HG02571 (cell line): ENCODE data around the gene NEU2.
"Not testable (repeated sequence)": the region's sequence is repeated elsewhere in the genome, so short reads cannot be mapped to it uniquely, and the experiment has no call there.

ENCODE experiments used
- ATAC-seq: cut with Tn5 transposase; IDR thresholded peaks from one replicate; pipeline ENCODE4 v1.9.1; 2021; ENCODE audit warnings: mild to moderate bottlenecking, moderate library complexity; ENCODE audit not compliant: unreplicated experiment

NEU2 gene

DNA sequence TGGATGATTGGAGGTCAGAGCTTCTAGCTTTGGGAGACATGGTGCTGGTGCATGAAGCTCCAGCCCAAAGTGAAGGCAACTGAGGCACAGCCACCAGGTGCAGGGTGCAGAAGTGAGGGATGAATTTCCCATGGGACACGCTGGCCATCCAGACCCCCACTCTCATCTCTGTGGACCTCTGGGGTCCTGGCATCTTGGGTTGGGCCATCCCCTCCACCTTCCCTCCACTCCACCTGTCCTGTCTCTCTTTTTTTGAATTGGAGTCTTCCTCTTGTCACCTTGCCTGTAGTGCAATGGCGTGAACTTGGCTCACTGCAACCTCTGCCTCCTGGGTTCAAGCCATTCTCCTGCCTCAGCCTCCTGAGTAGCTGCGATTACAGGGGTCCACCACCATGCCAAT is 22.8 kb upstream of the NEU2 start:
- ATAC-seq, result no peak

DNA sequence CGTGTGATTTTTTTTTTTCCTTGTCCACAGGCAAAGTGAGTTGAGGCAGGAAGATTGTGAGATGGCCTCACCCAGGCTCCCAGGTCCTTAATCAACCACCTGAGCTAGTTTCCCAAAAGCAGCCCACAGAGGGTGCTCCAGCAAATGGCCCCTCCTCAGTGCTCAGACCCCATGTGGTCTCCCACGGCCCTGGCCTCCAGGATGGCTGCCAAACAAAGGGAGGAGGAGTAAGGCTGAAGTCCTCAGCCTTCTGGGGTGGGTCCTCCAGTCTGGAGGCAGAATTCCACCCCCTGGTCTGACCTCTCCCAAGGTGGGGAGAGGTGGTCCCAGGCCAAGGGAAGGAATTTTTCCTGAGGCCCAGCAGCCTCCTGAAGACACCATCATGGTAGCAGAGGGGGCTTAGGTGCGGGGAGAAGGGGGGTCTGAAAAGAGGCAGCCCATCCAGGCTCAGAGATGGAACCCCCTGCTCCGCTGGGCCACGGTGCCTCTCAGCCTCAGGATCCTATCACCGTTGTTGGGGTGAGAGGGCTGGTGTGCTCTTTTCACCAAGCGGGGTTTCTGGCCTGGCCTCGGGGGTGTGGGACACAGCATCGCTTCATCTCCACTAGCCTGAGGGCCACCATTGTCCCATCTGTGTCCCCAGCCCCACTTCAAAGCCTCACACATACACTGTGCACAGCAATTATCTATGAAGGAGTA is 21.8 kb upstream of the NEU2 start:
- no peak for ATAC-seq

DNA sequence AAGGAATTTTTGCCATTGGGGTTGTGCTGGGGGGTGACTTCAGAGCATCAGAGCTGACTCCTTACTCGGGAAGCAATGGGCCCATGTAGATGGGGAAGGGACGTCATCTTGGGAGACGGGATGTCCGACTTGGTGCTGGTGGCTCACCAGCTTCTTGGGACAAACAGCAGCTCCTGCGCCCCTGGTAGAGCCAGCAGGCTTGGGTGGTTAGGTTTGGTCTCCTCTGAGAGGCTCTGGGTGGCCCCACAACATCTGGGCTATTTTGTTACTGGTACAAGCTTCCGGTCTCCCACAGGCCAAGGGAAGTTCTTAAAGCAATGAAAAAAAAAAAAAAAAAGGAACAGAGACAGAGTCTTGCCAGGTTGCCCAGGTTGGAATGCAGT is 21.2 kb upstream of the NEU2 start:
- no peak for ATAC-seq

DNA sequence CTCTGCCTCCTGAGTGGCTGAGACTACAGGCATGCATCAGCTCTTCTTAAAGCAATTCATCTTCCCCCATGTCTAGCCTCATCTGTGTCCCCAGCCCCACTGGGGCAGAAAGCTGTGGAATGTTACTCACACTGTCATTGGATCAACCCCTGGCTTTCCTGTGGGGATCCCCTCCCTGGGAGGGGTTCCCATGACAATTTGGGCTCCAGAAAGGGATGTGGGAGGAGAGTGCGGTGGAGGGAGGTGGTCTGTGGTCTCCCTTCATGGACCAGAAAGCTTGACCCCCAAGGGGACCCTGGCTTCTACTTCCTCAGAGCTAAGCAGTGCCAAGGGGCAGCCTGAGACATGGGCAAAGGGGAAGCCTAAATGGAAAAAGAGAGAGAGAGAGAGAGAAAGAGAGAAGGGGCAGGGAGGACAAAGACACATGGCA is 20.8 kb upstream of the NEU2 start:
- no peak for ATAC-seq

DNA sequence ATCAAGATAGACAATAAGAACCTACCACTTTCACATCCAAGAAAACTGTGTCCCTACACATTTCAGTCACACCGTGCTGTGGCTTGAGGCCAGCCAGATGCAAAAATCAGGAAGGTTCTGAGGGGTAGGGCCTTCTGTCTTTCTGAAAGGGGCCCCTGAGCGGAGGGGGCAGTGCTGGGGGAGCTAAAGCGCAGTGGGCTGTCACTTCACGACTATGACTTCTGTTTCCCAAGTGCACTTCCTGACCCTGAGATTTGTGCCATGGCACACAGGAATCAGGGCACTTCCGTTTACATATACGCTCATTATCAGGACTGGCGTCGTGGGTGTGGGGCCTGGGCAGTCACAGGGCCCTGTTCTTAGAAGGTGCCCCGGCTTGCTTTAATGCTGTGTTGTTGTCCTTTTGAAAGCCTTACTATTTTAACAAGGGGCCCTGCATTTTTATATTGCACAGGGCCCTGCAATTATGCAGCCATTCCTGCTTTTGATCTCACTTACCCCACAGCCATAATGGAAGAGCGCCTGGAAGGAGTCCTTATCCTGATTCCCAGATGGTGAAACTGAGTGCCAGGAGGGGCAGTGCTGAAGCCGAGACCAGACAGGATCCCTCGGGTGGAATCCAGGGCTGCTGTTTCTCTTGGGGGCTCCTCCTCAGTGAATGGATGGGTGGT is 20.0 kb upstream of the NEU2 start:
- ATAC-seq, result no peak

DNA sequence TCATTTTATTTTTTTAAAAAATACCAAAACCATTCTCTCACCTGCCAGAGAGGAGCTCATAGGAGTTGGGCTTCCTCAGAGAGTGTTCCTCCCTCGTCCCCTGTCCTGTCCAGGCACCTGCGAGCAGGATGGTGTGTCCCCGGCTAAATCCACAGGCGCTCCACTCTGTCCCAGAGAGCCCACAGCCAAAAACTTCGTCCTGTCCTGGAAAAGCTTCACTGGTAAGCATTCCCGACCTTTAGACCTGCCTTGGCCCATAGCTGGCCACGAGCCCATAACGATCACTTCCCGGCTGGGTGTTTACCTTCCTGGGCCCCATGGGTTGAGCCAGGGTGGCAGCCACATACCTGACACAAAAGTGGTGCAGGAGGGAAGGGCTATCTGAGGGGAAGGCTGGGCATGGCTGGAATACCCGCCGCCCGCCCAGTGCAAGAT is 19.4 kb upstream of the NEU2 start, which contains the start of gene NGEF:
NGEF (minus strand) TSS at position 230 of the 435 bp plus-strand sequence. CDS start 38,366 bp downstream, outside the sequence.
- no peak for ATAC-seq

DNA sequence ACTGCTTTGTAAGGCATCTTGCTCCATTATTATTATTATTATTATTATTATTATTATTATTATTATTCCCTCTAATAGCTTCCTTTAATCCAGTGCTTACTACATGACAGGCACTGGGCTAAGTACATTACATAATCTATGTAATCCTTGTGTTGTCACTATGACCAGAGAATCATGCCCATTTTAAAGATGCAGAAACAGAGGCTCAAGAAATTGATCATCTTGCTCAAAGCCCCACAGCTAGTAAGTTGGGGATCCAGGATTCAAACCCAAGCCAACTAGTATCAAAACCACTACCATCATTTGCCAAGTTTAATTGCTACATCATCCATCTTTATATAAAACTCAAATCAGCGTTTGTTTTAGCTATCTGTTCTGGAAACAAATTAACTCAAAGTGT is 18.8 kb upstream of the NEU2 start:
- no peak for ATAC-seq

DNA sequence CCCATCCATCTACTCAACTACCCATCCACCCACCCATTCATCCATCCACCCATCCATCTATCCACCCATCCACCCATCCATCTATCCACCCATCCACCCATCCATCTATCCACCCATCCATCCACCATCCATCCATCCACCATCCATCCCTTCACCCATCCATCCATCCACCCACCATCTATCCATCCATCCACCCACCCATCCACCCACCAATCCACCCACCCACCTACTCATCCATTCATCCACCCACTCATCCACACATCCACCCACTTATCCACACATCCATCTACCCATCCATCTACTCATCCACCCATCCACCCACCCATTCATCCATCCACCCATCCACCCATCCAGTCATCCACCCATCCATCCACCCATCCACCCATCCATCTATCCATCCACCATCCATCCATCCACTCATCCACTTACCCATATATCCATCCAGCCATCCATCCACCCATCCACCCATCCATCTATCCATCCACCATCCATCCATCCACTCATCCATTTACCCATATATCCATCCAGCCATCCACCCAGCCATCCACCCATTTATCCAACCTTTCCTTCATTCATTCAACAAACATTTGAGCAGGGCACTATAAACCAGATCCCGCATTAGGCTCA is 17.3 kb upstream of the NEU2 start:
- ATAC-seq, result no peak

DNA sequence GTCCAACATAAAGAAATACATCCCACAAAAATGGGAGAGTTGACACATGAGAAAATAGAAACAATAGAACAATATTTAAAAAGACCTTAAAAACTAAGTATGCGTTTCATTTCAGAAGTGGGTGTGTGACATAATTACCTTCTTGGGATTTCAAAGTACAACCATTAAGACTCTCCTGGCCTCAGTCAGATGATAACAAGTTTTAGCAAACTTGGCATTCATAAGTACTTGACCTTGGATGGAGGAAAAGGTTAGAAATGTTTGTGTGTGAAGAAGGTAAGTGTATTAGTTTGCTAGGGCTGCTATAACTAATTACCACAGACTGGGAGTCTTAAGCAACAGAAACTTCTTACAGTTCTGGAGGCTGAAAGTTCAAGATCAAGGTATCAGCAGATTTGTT is 14.5 kb upstream of the NEU2 start:
- no peak for ATAC-seq

DNA sequence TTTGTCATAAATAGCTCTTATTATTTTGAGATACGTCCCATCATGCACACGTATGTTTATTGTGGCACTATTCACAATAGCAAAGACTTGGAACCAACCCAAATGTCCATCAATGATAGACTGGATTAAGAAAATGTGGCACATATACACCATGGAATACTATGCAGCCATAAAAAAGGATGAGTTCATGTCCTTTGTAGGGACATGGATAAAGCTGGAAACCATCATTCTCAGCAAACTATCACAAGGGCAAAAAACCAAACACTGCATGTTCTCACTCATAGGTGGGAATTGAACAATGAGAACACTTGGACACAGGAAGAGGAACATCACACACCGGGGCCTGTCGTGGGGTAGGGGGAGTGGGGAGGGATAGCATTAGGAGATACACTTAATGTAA is 12.9 kb upstream of the NEU2 start:
- ATAC-seq, result not testable (repeated sequence)

DNA sequence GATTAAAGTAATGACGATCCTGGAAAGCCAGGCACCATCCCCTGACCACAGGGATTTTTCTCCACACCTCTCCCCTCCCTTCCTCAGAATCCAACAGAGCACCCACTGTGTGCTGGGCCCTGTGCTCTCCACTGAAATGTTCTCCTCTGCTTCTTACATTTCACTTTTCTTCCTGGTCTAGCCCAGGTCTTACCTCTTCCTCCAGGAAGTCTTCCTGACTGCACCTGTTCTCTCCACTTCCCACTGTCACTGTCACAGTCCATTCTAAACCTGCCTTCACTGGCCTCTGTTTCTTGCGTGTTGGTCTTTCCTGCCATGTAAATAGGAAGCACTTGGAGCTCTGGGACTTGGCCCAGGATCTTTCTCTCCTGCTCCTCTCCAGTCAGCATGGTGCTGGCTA is 12.0 kb upstream of the NEU2 start:
- no peak for ATAC-seq

DNA sequence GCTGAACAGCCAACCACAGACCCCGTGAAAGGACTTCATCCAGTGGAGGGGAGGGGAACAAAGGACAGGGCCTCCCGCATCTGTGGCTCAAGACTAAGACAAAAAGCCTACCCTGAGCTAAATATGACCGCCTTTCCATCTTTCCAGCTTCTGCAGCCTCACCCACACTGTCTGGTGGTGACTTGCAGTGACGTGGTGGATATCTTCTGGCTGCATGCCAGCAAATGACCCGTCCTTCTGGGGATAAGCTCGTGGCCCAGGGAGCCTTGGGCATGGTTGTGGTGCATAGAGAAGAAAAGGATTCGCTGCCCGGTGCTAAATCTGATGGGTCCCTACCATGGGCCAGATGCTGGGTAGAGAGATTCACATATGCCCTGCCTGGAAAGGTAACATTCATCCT is 10.7 kb upstream of the NEU2 start:
- no peak for ATAC-seq

DNA sequence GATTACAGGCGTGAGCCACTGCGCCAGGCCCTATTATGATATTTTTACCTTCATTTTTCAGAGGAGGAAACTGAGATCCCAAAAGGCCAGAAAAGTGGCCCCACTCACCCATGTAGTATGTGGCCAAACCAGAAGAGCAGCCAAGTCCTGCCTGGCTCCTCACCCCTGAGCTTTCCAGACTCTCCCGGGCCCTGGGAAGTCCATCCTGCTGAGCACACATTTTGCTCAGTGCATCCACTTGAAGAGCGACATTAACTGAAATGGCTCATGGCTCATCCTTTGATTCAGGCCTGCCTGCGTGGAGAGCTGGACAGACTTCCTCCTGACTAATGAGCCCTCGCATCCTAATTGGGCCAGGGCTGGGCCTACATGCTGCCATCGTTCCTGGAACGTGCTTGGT is 9.9 kb upstream of the NEU2 start:
- ATAC-seq, result no peak

DNA sequence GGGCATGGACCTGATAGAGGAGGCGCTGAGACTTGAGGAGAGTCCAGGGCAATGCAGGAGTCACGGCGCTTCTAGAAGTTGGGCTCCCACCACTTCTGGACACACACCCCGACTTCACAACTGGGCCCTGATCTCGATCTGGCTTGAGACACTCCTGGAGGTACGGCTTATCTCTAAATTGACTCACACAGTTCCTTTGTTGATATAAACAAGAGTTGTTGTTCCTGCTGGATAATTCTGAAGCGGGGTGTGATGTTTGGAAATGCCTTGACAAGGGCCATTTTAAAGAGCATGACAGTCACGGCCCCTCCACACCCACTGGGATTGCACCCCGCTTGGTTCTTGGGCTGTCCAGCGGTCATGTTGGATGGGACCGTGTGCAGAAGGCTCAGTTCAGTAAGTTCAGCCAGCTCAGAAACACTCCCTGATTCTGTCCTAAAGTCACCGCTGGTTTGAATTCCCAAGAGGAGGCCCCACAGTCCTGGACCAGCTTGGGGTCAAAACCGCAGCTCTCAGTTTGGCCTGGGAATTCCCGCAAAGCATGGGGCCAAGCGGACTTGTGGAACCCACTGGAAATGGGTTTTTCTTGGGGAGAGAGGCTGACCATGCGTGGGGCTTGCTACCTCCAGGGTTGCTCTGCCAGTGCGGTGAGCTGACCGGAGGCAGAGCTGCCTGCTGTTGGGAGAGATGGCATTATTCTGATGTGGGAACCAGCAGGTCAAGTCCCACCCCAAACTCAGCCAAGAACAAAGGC is 9.3 kb upstream of the NEU2 start:
- no peak for ATAC-seq

DNA sequence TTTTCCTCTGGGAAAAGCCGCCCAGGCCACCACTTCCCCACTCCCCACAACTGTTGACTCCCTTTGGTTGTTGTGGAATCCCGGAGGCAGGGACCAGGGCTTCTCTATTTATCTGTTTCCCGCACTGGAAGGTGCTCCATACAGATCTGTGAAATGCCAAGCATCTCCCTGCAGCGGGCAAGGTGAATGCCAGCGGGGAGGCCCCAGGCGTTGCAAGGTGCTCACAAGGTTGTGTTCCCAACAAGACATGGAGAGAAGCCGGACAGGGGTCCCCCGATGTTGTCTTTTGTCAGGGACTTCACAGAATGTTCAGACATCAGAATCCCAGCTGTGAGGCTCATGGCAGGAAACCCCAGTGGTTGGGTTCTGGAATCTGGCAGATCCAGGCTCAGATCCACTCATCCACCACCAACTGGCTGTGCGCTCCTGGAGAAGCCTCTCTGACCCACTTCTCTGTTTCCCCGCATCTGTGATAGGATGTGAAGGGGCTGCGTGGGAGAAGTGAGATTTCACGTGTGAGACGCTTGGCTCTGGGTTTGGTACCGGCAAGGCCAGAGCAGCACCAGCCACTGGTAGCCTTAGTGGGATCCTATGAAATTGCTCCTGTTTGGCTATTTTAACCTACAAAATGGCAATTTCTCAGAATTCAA is 8.6 kb upstream of the NEU2 start:
- no peak for ATAC-seq

DNA sequence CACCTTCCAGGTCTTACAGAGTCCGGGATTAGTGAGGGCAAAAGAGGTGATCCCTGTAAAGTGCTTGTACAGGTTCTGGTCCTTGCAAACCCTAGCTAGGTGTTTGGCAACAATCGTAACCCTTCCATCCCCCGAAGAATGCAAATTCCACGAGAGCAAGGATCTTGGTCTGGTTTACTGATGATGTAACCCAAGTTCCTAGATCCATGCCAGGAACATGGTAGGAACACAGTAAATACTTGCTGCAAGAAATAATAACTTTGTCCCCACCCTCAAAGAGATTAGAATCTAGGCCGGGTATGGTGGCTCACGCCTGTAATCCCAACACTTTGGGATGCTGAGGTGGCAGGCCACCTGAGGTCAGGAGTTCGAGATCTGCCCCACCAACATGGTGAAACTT is 6.8 kb upstream of the NEU2 start:
- ATAC-seq, result no peak

DNA sequence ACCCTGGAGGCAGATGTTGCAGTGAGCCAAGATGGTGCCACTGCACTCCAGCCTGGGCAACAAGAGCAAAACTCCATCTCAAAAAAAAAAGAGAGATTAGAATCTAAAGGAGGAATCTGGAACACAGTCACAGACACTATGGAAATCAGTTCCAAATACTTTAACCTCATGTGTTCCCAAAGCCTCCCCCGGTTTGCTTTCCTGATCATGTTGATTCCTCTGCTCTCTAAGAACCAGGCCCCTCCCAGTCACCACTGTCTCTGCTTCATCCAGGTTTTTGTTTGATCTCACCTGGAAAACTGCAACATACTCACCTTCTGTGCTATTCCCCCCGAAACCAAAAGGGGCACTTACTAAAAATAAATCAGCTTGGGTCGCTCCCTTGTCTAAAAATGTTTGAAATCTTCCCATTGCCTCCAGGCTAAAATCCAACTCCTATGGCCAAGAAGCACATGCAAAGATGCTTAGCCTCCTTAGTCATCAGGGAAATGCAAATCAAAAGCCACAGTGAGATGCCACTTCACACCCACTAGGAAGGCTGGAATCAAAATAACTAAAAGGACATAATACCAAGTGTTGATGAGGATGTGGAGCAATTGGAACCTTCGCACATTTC is 6.2 kb upstream of the NEU2 start:
- no peak for ATAC-seq

DNA sequence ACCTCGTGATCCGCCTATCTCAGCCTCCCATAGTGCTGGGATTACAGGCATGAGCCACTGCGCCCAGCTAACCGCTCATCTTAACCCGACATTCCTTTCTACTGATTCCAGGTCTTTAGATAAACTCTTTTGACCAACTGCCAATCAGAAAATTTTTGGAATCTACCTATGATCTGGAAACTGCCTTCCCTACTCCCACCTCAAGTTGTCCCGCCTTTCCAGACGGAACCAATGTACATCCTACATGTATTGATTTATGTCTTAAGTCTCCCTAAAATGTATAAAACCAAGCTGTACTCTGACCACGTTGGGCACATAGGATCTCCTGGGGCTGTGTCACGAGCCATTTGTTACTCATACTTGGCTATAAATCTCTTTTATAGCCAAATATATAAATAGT is 3.2 kb upstream of the NEU2 start:
- no peak for ATAC-seq

DNA sequence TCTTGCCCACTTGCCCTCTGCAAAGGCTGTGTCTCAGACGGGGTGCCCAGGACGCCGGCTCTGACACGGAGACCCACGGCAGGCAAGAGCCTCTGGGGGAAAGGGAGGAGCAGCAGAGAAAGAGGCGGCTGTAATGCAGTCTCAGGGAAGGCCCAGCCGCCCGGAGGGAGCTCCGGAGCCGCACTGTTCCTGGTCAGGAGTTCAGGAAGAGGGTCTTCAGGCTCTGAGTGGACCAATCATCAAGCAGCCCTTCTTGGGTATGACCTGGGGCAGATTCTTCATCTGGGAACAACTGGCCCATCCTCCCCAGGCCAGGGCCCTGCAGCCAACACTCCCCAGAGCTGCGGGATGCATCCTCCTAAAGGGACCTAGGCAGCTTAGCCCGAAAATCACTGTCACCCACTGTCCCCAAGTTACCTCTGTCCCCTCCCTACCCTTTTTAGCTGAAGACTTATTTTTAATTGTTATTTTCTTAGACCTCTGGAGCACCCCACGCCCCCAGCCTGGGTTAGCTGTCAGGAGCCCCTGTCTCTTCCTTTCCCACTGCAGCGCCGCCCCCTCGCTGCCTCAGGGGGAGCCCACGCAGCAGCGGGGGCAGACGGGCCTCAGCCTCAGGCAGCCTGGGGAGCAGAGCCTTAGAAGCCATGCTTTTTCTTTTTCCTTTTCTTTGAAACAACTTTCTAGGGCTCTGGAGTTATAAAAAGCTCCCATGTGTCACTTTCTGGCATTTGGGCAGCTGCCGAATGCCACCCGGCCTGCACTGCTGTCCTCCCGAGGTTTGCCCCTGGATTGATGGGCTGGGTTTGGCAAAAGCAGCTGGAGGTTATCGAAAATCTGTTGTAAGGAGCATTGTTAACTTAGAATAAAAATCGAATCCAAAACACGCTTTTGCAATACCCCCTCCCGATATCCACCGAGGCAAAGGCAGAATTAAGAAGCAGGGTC is 644 bp upstream of the NEU2 start:
- no peak for ATAC-seq
